GM12892 (cell line): Measurements from ENCODE around the gene TTBK2.

Experiments
- POLR2A ChIP-seq: IDR thresholded peaks from 2 replicates; pipeline ENCODE4 v1.6.1; 2011; ENCODE audit warnings: low read depth, low read length, control low read depth
- POLR2AphosphoS5 ChIP-seq: IDR thresholded peaks from 2 replicates; pipeline ENCODE4 v1.6.1; 2011; ENCODE audit warnings: low read depth, low read length, control low read depth

DNA sequence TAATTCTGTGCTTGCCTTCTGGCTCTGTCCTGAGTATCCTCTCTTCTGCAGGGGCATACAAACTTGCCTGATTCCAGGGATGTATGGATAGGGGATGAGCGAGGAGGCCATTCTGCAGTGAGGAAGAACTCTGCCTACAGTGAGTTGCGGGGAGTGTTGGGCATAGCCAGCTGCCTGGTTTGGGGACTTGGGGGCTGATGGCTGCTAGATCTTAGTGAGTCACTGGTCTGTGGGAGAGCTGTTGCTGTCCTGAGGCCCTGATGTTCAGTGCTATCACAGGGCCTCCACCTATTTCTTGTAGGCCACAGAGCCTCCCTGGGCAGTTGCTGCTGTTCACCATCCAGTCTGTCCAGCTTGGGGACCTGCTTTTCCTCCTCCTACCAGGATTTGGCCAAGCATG lies 204.0 kb downstream of the TTBK2 start:
- TF ChIP-seq POLR2AphosphoS5 (no peak), POLR2A (no peak)
